Measurements from ENCODE around the gene FAM219B.
A peak's percentile ranks its signal among the peaks of the same experiment; 100 is the strongest.
"Not testable (repeated sequence)": the region's sequence is repeated elsewhere in the genome, so short reads cannot be mapped to it uniquely, and the experiment has no call there.

The FAM219B gene, protein sequence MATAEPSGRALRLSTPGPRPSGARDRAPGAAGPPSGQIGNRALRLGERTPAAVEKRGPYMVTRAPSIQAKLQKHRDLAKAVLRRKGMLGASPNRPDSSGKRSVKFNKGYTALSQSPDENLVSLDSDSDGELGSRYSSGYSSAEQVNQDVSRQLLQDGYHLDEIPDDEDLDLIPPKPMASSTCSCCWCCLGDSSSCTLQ

DNA sequence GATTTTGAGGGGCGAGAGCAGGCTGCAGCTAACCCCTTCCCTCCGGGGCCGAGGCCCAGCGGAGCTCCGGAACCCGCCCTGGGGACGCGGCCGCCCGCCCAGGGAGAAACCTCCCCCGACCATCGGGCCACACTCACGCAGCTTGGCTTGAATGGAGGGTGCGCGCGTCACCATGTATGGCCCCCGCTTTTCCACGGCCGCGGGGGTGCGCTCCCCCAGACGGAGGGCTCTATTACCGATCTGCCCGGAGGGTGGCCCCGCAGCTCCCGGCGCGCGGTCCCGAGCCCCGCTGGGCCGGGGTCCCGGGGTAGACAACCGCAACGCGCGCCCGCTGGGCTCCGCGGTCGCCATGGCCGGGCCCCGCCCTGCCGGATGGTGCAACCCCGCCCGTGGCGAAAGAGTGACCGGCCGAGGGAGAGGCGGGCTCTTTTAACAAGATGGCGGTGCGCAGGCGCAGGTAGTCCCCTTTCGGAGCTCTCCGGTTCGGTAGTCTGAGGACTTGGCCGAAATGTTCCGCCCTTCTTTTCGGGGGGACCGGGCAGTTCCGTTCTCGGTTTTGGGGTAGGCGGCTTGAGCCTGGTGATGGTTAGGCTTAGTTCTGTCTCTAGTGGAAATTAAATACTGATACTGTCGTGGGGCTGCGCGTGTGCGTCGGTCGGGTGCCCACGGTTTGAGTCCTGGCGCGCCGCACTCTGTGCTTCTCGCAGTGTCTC, at the start of gene FAM219B:
Gene FAM219B (minus strand): TSS at position 402 of the 713 bp plus-strand sequence. CDS start 51 bp downstream, at position 351.
- peak; percentile 68 to 80 for DNase-seq (ENCODE audit: extremely low read depth in 1 of 2, low read depth in 1 of 2)

DNA sequence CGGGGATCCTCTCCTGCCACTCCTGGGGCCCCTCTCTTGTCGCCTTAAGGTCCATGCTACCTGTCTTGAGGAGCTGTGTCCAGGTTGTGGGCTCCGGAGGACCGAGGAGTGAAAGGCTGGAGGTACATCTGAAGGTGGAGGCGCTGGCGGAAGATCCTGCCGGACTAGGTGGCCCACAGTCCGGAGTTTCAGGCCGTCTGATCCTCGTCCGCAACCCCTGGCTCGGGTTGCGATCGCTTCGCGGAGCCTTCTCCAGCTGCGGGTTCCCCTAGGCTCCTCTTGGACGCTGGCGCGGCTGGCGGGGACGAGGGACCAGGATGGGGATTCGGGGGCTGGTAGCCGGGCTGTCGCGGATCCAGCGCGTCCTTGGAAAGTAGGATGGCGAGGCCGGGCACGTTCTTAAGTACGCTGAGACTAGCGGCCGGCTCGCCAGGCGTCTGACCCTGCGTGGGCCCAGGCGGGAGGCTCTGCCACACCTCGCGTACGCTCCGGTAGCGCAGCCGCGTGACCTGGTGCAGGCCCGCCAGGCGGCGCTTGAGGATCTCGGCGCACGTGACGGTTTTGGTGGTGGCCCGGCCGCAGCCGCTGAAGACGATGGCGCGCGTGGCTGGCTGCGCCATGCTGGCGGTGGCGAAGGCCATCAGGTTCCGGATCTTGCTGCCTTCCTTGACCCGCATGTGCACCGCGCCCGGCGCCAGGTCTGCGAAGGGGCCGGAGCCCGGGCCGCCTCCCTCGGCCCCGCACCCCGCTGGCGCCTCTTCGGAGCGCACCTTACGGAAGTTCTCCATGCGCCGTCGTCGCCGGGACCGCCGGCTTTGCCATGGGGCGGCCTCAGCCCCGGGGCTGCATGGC, 49.4 kb upstream of the FAM219B start:
- DNase-seq (ENCODE audit: extremely low read depth in 1 of 2, low read depth in 1 of 2) = peak; percentile 39 to 58

DNA sequence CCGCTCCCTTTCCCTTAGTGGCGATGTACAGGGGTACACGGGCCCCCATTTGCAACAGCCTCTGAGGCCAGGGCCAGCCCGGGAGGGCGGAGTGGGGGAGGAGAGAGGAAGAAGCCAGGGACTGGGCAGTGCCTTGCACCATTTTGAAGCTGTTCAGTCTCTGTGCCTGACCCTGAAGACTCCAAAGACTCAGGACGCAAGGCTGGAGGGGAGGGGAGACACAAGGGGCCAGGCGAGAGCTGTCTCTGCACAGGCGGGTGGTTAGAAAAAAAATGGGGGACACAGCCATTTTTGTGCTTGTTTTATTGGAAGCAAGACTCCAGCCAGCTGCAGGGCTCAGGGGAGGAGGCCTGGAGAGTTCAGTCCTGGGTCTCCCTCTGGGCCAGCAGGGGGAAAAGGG, 48.4 kb upstream of the FAM219B start:
- no peak for DNase-seq (ENCODE audit: extremely low read depth in 1 of 2, low read depth in 1 of 2)

DNA sequence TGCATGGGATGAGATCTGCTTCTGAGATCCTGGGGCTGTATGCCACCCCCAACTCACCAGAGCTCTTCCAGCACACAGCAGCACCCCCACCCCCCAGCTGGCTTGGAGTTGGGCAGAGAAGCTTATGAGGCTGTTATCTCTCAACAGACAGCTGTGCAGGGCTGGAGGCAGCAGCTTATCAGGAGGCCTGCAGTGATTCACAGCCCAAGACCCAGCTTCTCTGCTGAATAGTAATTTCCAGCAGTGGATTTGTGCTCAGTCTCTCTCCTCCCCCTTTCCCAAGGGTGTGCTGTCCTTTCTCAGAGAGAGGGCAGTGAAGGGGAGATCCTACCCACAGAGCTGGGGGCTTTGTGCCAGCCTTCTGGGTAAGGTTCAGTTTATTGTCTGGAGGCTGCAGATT, 47.9 kb upstream of the FAM219B start:
- DNase-seq (ENCODE audit: extremely low read depth in 1 of 2, low read depth in 1 of 2) = no peak

DNA sequence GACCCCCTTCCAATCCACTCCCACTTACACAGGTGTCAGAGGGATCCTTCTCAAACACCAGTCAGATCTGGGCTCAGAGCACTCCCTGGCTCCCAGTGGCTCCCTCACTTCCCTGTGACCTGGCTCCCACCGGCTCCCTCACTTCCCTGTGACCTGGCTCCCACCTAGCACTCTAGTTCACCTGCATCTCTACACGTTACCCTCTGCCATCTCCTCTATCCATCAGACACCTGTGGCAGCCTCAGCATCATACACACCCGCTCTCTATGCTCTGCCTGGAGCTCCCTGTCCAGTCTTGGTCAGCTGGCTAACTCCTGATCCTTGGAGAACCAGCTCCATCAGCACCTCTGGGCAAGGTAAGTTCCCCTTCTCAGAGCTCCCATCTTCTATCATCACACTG, 44.4 kb upstream of the FAM219B start:
- no peak for DNase-seq (ENCODE audit: extremely low read depth in 1 of 2, low read depth in 1 of 2)

DNA sequence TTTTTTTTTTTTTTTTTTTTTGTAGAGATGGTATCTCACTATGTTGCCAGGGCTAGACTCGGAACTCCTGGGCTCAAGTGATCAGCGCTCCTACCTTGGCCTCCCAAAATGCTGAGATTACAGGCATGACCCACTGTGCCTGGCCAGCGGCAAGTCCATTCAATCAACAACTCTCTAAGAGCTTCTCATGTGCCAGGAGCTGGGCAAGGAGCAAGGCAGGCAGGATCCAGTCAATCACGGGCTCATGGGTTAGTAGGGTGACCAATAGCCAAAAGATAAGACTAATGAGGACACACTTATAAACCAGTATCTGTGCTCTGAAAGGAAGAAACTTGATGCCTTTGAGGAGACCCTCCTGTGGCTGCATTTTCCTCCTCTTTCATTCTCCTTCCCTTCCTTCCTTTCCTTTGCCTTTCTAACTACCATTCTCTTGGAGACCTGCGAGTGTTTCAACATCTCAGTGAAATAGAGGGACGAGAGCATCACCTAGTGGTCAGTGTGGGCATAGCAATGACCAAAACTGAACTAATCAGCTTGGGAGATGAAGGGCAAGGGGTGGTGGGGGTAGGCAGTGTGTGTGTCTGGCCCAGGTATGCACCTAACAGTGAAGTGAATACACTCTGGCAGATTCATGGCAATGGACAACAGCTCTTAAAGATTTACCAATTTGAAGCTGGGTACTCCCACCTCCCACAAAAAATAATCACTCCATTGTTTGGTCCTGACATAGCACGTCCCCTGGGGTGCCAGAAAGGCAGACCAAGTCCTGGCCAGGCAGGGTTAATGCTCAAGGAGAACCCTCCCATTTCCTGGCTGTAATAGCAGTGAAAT, 43.6 kb upstream of the FAM219B start:
- peak; percentile 37 to 56 for DNase-seq (ENCODE audit: extremely low read depth in 1 of 2, low read depth in 1 of 2)

DNA sequence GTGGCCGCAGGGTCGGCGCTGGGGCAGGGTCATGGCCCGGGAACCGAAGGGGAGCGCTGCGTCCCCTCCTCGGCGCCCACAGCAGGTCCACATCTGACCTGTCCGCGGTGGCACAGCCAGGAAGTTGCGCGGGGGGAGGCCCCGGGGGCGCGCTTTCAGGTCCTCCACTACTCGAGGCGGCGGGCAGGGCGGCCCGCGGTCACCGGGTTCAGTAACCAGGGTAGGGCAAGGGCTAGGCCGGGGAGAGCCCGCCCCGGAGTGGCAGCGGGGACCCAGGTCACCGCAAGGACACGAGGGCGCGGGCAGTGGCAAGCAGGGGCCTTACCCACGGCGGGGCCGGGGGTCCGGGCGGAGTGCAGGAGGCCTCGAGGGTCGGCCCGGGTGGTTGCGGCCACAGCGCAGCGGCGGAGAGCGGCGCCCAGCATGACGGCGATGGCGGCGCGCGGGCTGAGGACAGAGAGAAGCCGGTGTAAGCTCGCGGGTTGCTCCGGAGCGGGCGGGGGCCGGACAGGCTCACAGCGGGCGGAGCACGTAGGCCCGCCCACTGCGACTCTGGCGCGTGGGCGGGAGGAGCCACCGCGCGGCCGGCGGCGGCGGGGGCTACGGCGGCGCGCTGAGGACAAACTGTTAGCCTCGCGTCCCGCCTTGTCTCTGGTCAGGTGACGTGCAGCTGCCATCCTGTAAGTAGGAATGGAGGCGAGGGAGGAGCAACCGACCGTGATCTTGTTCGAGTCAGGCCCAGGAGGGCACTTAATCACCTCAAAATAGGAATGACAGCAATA, 31.1 kb upstream of the FAM219B start, which contains the start of gene COX5A:
Gene COX5A (minus strand): TSS at position 484 of the 782 bp plus-strand sequence. CDS start 59 bp downstream, at position 425.
- DNase-seq (ENCODE audit: extremely low read depth in 1 of 2, low read depth in 1 of 2) = peak; percentile 86 to 88

DNA sequence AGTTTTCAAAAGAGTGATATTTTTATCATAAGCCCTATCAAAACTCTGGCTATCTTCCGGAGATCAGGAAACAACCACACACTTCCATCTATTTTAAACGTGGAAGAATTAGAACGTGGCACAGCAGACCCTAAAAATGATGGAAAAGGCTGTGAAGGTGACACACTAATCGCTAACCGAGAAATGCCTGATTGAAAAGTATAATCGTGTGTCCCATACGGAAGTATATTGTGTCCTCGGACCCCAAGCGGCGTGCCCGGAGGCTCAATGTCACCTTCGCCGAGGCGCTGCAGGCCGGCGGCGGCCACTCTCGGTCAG, 30.6 kb upstream of the FAM219B start:
- DNase-seq (ENCODE audit: extremely low read depth in 1 of 2, low read depth in 1 of 2) = no peak

DNA sequence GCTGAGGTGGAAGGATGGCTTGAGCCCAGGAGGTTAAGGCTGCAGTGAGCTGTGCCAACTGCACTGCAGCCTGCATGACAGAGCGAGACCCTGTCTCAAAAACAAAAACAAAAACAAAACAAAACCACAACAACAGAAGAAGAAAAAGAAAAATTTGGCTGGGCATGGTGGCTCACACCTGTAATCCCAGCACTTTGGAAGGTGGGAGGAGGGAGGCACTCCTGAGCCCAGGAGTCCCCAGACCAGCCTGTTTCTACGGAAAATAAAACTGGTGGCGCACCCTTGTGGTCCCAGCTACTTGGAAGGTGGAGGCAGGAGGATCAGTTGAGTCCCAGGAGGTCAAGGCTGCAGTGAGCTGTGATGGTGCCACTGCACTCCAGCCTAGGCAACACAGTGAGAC, 28.5 kb upstream of the FAM219B start:
- DNase-seq (ENCODE audit: extremely low read depth in 1 of 2, low read depth in 1 of 2) = not testable (repeated sequence)

DNA sequence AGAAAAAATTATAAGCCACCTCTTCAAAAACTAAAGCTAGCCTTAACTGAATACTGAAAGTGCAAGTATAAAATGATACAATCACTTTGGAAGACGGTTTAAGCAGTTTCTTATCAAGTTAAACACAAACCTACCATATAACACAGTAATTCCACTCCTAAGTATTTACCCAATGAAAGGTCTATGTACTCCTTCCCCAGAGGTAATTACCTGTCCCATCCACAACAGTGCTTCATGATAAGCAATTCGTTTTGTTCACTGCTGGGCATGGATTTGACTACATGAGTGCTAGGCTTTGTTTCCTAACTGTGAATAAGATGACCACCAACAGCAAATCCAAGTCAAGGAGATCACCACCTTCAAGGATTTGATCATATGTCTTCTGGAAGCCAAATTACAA, 26.9 kb upstream of the FAM219B start:
- no peak for DNase-seq (ENCODE audit: extremely low read depth in 1 of 2, low read depth in 1 of 2)

DNA sequence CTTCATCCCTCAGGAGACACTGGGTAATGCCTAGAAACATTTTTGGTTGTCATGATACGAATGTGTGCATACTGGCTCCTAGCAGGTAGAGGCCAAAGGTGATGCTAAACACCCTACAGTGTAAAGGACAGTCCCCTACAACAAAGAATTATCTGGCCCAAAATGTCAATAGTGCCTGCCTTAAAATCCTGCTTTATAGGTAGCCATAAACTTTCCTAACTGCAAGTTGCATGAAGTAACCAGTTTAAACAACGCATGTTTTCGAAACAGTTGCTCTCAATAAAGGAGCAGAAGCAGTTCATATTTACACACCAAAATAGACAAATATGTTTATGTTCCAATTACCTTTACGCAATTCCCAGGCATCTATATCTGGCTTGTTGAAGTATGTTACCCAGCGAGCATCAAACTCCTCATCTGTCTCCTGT, 22.1 kb upstream of the FAM219B start:
- DNase-seq (ENCODE audit: extremely low read depth in 1 of 2, low read depth in 1 of 2) = no peak

DNA sequence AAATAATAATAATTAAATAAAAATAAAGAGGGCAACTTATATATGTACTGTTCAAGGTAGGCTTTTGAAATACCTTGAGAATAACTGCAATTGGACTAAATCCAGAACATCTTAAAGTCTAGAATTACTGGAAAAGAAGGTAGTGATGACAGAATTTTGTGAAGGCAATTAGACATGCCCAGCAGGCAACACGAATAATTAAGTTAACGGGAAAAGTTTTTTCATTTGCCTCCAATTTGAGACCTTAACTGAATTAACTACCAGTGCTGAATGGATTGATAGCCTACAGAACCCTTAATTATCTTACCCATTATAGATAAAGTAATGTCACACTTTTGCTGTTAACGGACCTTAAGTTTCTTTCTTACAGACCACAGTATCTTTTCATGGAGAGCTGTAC, 17.9 kb upstream of the FAM219B start:
- DNase-seq (ENCODE audit: extremely low read depth in 1 of 2, low read depth in 1 of 2) = no peak

DNA sequence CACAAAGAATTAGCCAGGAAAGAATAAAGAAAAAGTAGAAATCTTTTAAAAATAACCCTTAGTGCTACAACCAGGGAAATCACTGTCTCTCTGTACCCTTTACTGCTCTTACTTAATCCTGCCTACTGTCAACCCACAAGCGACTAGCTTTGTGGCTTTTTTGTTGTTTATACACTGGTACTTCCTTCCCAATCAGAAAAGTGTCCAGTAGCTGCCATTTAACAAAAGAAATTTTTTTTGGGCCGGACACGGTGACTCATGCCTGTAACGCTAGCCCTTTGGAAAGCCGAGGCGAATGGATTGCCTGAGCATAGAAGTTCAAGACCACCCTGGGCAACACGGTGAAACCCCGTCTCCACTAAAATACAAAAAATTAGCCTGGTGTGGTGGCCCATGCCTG, 13.8 kb upstream of the FAM219B start:
- DNase-seq (ENCODE audit: extremely low read depth in 1 of 2, low read depth in 1 of 2) = no peak

DNA sequence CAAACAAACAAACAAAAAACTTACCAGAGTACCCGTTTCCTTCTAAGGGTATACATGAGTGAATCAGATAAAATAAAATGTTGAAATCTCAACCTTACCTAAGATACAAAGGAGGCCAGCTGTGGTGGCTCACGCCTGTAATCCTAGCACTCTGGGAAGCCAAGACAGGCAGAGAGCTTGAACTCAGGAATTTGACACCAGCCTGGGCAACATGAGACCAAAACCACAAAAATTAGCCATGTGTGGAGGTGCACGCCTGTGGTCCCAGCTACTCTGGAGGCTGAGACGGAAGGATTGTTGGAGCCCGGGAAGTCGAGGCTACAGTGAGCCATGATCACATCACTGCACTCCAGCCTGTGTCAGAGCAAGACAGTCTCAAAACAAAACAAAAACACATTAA, 11.0 kb upstream of the FAM219B start:
- no peak for DNase-seq (ENCODE audit: extremely low read depth in 1 of 2, low read depth in 1 of 2)

DNA sequence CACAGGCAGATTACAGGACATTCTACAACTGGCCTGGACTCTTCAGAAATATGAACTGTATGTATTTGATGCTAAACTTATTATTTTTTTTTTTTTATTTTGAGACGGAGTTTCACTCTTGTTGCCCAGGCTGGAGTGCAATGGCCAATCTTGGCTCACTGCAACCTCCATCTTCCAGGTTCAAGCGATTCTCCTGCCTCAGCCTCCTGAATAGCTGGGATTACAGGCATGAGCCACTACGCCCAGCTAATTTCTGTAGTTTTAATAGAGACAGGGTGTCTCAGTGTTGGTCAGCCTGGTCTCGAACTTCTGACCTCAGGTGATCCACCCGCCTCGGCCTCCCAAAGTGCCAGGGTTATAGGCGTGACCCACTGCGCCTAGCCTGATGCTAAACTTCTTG, 7.1 kb upstream of the FAM219B start:
- not testable (repeated sequence) for DNase-seq (ENCODE audit: extremely low read depth in 1 of 2, low read depth in 1 of 2)

DNA sequence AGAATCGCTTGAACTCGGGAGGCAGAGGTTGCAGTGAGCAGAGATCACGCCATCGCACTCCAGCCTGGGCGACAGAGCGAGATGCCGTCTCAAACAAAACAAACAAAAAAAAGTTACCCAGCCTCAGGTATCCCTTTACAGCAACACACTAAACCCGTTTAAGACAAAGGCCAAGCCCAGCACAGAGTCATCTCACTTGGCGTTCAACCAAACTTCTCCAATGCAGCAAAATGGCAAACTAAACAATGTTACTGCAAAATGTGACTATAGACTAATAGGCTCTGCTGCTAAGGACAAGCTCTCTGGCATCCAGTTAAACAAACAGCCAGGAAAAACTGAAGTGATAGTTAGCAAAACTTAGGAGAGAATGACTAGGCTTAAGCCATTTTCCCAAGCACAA, 6.4 kb upstream of the FAM219B start:
- no peak for DNase-seq (ENCODE audit: extremely low read depth in 1 of 2, low read depth in 1 of 2)

DNA sequence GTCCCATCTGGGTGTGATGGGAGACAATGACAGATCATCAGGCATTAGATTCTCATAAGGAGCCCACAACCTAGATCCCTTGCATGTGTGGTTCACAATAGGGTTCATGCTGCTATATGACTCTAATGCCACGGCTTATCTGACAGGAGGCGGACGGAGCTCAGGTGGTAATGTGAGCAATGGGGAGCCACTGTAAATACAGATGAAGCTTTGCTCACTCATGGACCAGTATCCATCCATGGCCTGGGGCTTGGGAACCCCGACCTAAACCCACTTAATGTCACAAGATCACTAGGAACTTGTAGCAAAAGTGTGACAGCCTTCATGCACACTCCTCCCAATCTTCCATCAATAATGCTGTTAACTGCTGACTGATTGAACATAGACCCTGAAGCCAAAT, 2.0 kb upstream of the FAM219B start:
- DNase-seq (ENCODE audit: extremely low read depth in 1 of 2, low read depth in 1 of 2) = no peak

DNA sequence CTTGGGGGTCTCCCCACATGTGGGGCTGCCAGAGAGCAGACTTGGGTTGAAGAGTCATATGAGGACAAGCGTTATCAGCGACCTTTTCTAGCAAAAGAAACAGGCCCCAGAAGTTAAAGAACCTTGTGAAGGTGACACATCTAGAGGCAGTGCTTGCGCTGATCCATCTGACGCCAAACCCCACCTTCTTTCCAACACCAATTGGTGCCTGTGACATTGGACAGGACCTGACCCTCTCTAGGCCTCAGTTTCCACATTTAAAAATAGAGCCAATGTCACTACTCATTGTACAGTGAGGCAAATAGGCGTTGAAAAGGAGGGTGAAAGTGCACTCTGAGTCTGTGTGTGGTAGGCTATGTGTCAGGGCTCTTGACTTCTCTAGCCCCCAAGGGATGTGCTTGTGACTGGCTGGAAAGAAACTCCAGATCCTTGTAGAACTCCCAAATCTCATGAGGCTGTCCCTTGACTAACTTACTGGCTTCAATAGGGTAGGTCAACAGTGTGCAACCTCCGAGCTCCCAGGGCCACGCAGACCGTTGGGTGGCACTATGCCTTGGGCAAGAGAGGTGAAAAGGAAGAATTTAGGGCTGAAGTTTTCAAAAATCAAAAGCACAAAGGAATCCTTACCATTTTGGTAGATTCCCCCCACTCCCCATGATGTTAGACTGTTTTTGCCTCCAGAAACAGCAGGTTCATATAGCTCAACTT, 666 bp upstream of the FAM219B start:
- no peak for DNase-seq (ENCODE audit: extremely low read depth in 1 of 2, low read depth in 1 of 2)

DNA sequence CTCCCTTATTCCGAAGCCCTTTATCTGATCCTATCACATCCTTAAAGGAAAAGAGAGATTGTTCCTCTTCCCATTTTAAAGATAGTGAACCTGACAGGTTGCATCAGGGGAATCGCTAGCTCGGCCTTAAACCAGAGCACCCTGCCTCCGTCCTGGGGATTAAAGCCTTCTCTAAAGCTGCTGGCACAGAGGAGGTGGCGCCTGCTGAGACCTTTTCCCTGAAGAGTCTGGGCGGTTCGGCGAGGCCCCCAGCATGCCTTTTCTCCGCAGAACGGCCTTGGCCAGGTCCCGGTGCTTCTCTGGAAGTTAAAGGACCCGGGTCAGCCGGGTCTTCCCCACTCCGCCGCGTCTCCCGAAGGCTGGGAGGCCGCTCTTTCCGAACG, 593 bp downstream of the FAM219B start:
- no peak for DNase-seq (ENCODE audit: extremely low read depth in 1 of 2, low read depth in 1 of 2)
